GM18508 (cell line): ENCODE data around the gene TMEM37.
"Not testable (repeated sequence)": the region's sequence is repeated elsewhere in the genome, so short reads cannot be mapped to it uniquely, and the experiment has no call there.

Experiments
- ATAC-seq: cut with Tn5 transposase; IDR thresholded peaks from one replicate; pipeline ENCODE4 v1.9.1; 2021; ENCODE audit warnings: moderate number of reproducible peaks; ENCODE audit not compliant: insufficient read depth, unreplicated experiment

TMEM37 gene, protein sequence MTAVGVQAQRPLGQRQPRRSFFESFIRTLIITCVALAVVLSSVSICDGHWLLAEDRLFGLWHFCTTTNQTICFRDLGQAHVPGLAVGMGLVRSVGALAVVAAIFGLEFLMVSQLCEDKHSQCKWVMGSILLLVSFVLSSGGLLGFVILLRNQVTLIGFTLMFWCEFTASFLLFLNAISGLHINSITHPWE

DNA sequence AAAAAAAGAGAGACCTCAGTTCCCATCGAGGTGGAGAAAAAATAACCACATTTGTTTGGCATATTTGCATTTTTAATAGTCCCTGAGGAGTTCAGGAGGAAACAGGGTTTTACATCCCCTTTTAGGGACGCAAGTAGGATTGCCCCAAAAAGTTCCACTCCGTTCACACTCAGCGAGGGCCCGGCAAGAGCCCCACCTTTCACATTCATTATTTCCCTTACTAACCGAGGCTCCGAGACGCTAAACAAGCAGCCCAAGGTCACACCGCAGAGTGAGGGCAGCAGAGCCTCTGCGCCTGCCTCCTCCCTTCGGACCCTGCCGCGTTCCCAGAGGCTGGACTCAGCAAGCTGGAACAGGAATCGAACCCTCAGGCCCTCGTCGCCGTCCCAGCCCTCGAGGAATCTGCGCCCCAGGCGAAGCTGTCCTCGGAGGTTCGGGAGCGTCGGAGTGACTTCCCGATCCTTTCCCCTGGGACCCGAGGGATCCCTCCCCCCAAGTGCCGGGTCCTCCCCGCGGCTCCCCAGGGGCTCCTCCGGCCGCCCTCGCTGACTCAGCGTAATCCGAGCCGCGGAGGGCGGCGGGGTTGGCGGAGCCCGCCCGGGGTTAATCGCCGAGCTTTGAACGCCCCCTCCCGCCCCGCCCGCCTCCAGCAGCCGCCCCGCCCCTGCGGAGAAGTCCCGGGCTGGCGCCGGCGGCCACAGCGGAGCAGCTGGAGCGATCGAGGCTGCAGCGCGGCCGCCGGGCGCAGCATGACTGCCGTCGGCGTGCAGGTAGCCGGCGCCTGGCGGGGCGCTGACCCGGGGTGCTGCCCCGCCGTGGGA lies at the start of gene TMEM37:
TSS of gene TMEM37 (plus strand) at position 700 of the 821 bp plus-strand sequence. CDS start at position 750, 50 bp downstream.
- no peak for ATAC-seq

DNA sequence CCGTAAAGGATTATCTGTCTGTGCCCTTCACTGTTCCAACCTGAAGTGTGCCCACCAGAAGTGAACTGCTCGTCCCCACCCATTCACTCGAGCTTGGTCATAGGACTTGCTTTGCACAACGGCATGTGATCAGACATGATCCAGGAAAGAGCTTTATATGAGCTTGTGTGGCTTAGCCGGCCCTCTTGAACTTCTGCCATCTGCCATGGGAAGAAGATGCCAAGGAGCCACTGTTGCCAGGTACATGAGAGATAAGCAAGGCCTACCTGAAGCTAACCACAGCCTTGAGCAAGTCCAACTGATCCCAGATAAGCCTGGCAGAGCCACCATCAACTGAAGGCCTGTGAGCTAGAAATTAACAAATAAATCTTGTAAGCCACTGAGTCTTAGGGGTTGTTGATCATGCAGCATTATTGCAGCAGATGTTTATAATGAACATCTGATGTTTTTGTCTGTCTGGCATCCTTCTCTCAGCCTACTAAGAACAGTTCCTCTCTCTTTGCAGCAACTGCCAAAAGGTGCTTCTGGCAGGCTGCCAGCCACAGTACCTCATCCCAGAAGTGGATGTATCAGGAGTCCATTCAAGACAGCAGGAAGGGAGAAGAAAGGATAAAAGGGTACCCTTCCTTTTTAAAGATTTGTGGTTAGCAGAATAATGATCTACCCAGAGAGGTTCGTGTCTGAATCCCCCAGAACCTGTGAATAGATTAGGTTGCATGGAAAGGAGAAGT lies 48.1 kb upstream of the TMEM37 start:
- no peak for ATAC-seq

DNA sequence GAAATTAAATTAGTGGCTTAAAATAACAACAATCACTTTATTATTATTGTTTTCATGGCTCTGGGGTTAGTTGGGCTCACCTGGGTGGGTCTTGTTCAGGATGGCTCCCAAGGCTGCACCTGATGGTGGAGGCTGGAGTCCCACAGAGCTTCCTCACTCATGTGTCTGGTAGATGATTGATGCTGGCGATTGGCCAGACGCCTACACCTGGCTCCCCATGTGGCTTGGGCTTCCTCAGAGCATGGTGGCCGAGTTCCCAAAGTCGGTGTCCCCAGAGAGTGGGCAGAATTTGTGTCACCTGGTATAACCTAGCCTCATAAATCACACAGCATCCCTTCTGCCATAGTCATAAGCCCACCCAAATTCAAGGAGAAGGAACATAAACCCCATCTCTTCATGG lies 46.7 kb upstream of the TMEM37 start:
- ATAC-seq, result no peak

DNA sequence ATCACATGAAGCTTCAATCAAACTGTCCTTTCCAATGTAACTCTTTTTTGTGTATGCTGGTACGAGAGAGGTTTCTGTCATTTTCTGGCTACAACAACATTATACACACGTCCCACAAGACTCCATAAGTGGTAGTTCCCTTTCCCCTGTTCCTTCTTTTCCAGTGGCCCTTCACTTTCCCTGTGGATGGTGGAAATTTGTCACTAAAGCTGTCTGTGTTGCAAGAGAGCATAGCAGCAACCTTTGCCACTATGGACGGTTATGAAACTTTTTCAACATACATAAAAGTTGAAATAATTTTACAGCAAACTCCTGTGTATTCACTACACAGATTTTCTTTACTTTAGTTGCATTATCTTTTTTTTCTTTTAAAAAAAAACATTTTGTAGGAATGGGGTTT lies 46.2 kb upstream of the TMEM37 start:
- ATAC-seq, result no peak

DNA sequence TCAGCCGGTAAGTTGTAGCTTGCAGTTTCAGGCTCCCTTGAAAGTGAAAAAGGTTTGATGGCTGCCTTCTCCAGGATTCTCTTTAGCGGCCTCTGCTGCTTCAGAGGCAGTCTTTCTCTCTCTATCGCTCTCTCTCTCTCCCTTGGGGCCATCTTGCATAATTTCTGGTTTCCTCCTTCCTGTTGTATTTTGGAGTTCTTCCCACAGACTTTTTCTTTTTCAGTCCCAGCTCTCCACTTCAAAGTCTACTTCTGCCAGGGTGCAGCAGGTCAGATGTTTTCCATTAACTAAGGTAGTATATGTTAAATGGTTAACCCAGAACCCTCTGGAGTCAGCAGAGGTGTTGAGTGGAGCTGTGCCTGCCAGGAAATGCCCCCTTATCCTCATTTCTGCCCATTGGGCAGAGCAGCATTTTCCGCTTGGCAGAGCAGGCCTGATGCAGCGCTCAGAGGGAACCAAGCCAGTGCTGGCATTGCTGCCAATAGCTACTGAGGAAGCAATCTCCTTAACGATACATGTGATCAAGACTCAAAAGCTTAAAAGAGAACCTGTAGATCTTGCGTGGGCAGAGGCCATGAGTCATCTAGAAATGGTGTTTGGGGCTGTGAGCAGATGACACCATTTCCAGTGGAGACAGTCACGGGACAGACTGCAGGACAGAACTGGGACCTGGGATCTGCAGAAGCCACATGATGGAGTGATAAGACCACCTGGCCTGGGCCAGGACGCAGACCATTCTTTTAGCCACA lies 44.1 kb upstream of the TMEM37 start:
- ATAC-seq, result peak; percentile 67

DNA sequence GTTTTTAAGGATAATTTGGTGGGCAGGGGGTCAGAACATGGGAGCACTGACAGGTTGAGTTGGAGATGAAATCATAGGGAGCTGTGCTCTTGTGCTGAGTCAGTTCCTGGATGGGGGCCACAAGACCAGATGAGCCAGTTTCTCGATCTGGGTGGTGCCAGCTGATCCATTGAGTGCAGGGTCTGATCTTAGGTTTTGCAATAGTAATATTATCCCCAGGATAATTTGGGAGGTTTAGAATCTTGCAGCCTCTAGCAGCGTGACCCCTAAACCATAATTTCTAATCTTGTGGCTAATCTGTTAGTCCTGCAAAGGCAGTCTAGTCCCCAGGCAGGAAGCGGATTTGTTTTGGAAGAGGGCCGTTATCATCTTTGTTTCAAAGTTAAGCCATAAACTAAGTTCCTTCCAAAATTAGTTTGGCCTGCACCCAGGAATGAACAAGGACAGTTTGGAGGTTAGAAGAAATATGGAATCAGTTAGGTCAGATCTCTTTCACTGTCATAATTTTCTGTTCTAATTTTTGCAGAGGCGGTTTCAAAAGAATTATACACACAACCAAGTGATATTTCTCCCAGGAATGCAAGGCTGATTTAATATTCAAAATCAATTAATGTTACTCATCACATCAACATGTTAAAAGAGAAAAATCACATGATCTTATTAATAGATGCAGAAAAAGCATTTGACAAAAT lies 41.9 kb upstream of the TMEM37 start:
- no peak for ATAC-seq

DNA sequence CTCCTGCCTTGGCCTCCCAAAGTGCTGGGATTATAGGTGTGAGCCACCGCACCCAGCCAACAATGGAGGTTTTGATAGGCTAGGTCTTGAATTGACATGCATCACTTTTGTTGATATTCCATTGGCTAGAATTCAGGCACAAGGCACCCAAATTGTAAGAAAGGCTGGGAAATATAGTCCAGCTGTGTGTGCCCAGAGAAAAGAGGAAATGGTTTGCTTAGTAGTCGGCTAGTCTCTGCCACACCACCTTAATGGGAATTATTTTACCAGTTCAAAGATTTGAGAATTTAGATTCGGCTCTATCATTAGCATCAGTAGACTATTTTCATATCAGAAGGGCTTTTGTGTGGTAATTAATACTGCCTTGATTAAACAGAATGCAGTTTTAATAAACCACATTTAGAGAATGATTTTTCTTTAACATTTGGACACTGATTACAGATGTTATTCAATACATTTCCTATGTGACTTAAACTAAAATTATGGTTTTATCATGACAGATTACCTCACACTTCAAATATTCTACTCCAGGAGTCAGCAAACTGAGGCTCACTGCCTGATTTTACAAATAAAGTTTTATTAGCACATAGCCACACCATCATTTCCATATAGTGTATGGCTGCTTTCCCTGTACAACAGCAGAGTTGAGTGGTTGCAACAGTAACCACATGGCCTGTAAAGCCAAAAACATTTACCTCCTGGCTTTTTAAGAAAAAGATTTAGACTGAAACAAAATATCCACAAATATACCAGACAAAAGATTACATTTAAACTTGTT lies 37.5 kb upstream of the TMEM37 start:
- ATAC-seq, result no peak

DNA sequence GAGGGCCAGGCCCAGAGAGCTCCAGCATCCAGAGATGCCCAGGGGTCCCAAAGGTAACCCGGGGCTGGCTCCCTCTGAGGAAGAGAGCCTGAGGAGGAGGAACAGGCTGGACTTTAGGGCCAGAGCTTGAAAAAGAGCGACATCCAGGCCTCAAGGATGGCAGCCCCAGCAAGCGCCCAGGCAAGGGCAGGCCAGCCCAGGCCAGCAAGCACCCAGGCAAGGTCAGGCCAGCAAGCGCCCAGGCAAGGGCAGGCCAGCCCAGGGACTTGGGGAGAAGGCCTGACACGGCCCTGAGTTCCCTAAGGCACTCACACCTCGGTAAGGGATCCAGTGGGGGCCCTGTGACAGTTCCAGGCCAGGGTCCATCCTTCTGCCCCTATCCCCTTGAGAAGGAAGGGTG lies 34.5 kb upstream of the TMEM37 start:
- ATAC-seq, result no peak

DNA sequence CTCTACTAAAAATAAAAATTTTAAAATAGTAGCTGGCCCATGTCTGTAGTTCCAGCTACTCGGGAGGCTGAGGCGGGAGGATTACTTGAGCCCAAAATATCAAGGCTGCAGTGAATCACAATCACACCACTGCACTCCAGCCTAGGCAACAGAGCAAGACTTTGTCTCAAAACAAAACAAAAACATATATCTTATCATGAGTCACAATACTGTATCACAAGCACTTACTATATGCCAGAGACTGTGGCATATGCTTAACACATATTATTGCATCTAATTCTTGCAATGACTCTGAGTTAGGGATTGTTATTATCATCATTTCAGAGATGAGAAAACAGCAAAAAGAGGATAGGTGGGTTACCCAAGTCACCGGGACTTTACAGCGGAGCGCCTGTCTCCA lies 29.5 kb upstream of the TMEM37 start:
- no peak for ATAC-seq

DNA sequence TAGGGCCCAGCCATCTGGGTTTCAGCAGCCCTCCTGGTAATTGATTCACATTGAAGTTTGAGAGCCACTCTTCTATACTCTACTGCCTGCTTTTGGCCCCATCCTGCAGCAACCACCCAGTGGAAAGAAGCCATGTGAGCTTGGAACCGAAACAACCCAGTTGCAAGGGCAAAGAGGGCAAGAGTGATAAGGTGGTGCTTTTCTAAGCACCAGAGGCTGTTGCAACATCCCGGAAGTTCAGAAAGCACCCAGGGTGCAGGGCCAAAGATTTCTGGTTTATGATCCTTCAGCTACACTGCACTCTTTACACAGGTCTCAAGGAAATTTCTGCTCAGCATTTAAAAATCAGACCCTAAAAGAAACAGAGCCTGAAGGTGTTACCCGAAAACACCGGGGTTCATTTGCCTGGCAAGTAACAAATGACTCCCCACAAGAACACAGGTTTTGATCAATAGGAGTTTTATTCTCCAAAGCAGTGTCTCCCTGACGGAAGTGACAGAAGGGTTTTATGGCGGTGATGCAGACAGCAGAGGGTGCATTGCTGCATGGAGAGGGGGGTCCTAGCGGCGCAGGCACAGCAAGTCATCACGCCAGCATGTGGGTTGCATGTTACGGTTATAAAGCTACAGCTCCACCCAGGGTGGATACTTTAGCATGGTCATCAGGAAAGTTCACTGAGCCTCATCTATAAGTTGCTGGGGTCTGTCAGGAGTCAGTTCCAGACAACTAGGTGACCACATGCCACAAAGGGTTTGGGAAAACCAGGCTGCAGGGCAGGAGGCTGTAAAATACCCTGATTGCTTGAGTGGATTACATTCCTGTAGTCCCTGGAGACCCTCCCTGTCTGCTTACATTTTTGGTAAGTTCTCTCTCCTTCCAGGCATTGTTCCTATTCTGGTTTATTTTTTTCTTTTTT lies 28.8 kb upstream of the TMEM37 start:
- ATAC-seq, result no peak

DNA sequence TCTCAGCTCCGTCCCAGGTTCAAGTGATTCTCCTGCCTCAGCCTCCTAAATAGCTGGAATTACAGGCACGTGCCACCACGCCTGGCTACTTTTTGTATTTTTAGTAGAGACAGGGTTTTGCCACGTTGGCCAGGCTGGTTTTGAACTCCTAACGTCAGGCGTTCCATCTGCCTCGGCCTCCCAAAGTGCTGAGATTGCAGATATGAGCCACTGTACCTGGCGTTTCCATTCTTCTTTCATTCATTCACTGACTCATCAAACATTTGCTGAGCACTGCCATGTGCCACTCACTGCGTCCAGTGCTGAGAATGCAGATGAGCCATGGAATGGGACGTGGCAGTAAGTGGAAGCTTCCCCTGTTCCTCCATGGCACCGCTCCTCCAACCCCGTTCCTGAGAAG lies 28.0 kb upstream of the TMEM37 start:
- ATAC-seq, result not testable (repeated sequence)

DNA sequence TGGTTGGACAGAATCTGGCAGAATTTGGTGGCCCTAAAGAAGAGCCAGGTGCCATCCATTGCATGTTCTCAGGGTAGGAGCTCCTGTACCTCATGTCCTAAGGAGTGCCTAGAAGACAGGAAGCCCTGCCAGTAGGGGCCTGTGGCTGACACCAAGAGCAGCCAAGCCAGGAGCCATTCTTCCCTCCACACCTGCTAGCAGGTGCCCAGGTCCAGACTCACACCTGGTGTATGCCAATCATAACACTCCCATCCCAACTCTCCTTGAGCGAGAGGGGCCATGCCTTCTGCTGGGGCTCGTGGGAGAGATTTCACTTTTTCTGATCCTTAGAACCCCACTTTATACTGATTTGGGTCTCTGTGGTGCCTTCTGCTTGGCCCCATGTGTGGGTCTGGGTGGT lies 26.5 kb upstream of the TMEM37 start:
- ATAC-seq, result no peak

DNA sequence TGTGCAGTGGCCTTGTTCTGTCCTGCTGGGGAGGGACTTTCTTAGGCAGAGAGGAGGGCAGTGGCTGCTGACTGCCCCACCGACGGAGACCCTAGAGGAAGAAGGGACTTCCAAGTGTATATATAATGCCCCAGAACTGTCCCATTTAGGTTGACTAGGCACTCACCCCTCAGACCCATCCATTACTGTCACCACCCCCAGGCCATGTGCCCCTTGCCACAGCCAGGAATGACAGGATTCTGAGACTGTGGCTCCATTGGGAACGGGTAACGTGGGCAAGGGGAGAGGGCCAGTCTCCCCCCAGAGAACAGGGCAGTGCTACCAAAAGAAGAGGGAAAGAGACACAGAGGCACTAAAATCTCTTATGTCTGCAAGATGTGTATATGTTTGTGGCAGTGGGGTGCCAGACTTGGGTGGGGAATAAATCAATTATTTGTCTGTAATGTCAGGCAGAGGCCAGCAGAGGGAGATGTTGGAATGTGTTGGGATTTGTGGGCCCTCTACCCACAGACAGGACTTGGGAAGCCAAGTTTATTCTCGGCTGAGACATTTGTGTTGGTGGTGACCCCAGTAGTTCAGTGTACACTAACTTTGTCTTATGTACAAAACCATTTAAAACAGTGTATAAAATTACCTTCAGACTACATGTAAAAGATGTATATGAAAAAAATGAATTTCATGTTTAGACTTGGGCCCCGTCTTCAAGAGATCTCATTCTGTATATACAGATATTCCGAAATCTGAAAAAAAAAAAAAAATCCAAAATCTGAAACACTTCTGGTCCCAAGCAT lies 24.0 kb upstream of the TMEM37 start:
- no peak for ATAC-seq

DNA sequence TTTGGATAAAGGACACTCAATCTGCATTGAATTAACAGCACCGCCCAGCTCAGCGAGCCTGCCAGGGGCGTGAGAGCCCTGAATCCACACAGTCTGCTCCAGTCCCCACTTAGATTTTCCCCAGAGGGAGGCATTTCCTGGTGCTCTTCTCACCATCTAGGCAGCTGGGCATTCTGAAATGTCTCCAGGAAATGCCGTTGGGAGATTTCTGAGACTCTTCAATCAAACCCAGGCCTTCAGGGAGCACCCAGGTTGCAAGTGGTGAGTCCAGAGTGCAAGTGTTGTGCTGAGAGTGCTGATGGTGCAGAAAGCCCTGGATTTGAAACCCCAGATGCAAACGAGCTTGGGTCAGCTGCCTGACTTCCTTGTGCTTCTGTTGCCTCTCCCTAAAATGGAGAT lies 23.4 kb upstream of the TMEM37 start:
- no peak for ATAC-seq

DNA sequence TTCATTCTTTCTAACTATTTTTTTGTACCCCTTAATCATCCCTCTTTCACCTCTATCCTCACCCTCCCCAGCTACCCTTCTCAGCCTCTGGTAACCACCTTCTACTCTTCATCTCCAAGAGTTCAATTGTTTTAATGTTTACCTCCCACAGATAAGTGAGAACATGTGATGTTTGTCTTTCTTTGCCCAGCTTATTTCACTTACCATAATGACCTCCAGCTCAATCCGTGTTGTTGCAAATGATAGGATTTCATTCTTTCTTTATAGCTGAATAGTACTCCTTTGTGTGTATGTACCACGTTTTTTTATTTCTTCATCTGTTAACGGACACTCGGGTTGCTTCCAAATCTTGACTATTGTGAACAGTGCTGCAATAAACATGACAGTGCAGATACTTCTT lies 22.1 kb upstream of the TMEM37 start:
- ATAC-seq, result no peak

DNA sequence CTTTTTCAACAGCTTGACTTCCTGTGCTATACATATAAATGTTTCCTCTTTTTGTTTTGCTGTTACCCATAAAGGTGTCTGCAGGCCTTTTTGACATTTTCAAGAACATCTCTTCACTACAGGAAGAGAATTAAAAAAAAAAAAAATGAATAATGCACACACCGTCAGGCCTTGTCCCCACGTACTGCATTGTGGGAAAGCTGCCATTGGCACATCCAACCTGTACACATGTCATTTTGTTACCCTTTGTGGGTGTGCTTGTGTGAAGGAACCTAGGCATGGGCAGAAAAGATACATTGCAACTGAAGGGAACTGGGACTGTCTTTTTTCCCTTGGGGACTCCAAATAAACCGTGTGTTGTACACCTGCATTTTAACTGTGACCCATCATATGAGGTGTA lies 16.8 kb upstream of the TMEM37 start:
- no peak for ATAC-seq

DNA sequence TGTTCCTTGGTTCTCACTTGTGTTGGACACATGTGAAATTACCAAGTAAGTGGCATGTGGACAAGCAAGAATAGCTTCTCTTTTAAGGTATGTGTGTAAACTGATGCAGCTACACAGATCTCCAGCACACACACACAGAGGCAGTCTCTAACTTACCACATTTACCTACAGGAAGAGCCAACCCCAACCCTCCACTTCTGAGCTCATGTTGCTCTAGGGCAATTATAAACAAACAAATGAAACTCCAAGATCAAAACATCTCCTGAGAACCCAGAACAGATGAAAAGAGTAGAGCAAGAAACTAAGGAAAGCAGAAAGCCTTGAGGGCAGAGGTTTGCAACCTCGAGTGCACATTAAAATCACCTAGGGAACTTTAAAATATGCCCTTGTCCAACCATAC lies 16.0 kb upstream of the TMEM37 start:
- no peak for ATAC-seq
